ENCODE results near the gene TBC1D22A.

GRCh38 chr22:47136671-47137070 is 374.2 kb downstream of the TBC1D22A start:
- TF ChIP-seq POLR2A (IDR thresholded peaks at IDR 0.05): no peak
- no peak for TF ChIP-seq CTCF (IDR thresholded peaks at IDR 0.05)
